ENCODE results near the gene CIRBP.

- TF ChIP-seq CTCF (IDR thresholded peaks at IDR 0.05): peak in 1 of 5 experiments; percentile 9
- no peak for TF ChIP-seq POLR2A (IDR thresholded peaks at IDR 0.05)
These were observed 17.6 kb upstream of the CIRBP start for GRCh38 chr19:1251330-1252220.
